ENCODE data around the gene FOXA1. TPM values are rescaled to one million over a fixed set of nuclear protein-coding genes. Genes with fewer than 3 reads are reported as not detected.

FOXA1 gene
- total and polyA plus RNA-seq, 4 donors: 8.0 to 37.5 (median 16.1) TPM

DNA sequence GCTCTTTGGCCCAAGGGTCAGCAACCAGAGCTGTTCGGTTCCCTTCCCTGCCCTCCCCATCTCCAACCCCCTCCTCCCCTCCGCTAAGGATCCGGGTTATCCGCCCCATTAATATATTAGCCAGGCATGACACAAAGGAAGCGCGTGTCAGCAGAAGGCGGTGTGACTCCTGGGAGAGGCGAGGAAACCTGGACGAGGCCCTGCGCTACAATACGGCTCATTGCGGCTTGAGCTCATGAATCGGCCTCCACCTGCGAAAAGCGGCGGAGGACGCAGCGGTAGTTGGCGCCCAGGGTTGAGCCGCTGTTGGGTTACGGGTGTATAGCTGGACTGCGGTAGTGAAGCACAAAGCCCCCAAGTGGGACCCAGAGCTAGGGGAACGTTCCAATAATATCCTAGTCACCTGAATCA is 9.9 kb downstream of the FOXA1 start:
- Histone ChIP-seq H3K27me3 (ENCODE audit: control insufficient read depth in 4 of 4, insufficient read depth in 4 of 4, low read length in 3 of 4) (no peaks in the 10 kb centered on the region), H3K4me1 (ENCODE audit: control insufficient read depth in 4 of 4, insufficient read depth in 4 of 4, low read length in 3 of 4) (peaks cover 0 to 6% (median 2%) of the 10 kb centered on the region in 4 donors), H3K9ac (ENCODE audit: low read depth in 1 of 2, low read length in 2 of 2) (no peak overlapping the region), H3K27ac (ENCODE audit: low read depth in 1 of 2, low read length in 2 of 2) (peak overlapping the region; percentile 41 to 79), H3K4me3 (ENCODE audit: low read depth in 1 of 3, low read length in 3 of 3) (no peak overlapping the region), H3K36me3 (ENCODE audit: control insufficient read depth in 4 of 4, insufficient read depth in 3 of 4, low read depth in 1 of 4, low read length in 3 of 4) (no peaks in the 10 kb centered on the region), H3K9me3 (ENCODE audit: control insufficient read depth in 4 of 4, low read length in 3 of 4) (no peaks in the 10 kb centered on the region)
- DNase-seq (ENCODE audit: low spot score): no peak
- 57% methylated on average over 23 of the region's 23 CpGs for WGBS
- TF ChIP-seq, protein P1, sequence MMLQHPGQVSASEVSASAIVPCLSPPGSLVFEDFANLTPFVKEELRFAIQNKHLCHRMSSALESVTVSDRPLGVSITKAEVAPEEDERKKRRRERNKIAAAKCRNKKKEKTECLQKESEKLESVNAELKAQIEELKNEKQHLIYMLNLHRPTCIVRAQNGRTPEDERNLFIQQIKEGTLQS (IDR thresholded peaks at IDR 0.05): no peak
- TF ChIP-seq, protein P2, sequence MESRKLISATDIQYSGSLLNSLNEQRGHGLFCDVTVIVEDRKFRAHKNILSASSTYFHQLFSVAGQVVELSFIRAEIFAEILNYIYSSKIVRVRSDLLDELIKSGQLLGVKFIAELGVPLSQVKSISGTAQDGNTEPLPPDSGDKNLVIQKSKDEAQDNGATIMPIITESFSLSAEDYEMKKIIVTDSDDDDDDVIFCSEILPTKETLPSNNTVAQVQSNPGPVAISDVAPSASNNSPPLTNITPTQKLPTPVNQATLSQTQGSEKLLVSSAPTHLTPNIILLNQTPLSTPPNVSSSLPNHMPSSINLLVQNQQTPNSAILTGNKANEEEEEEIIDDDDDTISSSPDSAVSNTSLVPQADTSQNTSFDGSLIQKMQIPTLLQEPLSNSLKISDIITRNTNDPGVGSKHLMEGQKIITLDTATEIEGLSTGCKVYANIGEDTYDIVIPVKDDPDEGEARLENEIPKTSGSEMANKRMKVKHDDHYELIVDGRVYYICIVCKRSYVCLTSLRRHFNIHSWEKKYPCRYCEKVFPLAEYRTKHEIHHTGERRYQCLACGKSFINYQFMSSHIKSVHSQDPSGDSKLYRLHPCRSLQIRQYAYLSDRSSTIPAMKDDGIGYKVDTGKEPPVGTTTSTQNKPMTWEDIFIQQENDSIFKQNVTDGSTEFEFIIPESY (IDR thresholded peaks at IDR 0.05): no peak
- TF ChIP-seq RAD21 (IDR thresholded peaks at IDR 0.05): no peak
- TF ChIP-seq HNF4A (conservative IDR thresholded peaks at IDR 0.05): no peak
- no peak for TF ChIP-seq FOXA2 (IDR thresholded peaks at IDR 0.05)
- TF ChIP-seq TAF1 (conservative IDR thresholded peaks at IDR 0.05): no peak
- TF ChIP-seq YY1 (IDR thresholded peaks at IDR 0.05): no peak
- no peak for TF ChIP-seq GABPA (IDR thresholded peaks at IDR 0.05 in 1 of 2, conservative IDR thresholded peaks at IDR 0.05 in 1 of 2)
- TF ChIP-seq EGR1 (IDR thresholded peaks at IDR 0.05; ENCODE audit: low read depth in 2 of 2): no peak
- no peak for TF ChIP-seq FOXA1 (IDR thresholded peaks at IDR 0.05)
- TF ChIP-seq, protein P3, sequence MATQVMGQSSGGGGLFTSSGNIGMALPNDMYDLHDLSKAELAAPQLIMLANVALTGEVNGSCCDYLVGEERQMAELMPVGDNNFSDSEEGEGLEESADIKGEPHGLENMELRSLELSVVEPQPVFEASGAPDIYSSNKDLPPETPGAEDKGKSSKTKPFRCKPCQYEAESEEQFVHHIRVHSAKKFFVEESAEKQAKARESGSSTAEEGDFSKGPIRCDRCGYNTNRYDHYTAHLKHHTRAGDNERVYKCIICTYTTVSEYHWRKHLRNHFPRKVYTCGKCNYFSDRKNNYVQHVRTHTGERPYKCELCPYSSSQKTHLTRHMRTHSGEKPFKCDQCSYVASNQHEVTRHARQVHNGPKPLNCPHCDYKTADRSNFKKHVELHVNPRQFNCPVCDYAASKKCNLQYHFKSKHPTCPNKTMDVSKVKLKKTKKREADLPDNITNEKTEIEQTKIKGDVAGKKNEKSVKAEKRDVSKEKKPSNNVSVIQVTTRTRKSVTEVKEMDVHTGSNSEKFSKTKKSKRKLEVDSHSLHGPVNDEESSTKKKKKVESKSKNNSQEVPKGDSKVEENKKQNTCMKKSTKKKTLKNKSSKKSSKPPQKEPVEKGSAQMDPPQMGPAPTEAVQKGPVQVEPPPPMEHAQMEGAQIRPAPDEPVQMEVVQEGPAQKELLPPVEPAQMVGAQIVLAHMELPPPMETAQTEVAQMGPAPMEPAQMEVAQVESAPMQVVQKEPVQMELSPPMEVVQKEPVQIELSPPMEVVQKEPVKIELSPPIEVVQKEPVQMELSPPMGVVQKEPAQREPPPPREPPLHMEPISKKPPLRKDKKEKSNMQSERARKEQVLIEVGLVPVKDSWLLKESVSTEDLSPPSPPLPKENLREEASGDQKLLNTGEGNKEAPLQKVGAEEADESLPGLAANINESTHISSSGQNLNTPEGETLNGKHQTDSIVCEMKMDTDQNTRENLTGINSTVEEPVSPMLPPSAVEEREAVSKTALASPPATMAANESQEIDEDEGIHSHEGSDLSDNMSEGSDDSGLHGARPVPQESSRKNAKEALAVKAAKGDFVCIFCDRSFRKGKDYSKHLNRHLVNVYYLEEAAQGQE (IDR thresholded peaks at IDR 0.05): no peak
- no peak for TF ChIP-seq RXRA (IDR thresholded peaks at IDR 0.05)
- no peak for TF ChIP-seq SP1 (IDR thresholded peaks at IDR 0.05)
- TF ChIP-seq JUND (IDR thresholded peaks at IDR 0.05): no peak
- no peak for TF ChIP-seq NR2F2 (IDR thresholded peaks at IDR 0.05)
- no peak for TF ChIP-seq HNF4G (IDR thresholded peaks at IDR 0.05)
- TF ChIP-seq, protein P4, sequence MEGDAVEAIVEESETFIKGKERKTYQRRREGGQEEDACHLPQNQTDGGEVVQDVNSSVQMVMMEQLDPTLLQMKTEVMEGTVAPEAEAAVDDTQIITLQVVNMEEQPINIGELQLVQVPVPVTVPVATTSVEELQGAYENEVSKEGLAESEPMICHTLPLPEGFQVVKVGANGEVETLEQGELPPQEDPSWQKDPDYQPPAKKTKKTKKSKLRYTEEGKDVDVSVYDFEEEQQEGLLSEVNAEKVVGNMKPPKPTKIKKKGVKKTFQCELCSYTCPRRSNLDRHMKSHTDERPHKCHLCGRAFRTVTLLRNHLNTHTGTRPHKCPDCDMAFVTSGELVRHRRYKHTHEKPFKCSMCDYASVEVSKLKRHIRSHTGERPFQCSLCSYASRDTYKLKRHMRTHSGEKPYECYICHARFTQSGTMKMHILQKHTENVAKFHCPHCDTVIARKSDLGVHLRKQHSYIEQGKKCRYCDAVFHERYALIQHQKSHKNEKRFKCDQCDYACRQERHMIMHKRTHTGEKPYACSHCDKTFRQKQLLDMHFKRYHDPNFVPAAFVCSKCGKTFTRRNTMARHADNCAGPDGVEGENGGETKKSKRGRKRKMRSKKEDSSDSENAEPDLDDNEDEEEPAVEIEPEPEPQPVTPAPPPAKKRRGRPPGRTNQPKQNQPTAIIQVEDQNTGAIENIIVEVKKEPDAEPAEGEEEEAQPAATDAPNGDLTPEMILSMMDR (IDR thresholded peaks at IDR 0.05; ENCODE audit: low read depth, low read length, missing input control): no peak

All from liver (tissue), 9 donors.